CD4-positive, alpha-beta T cell treated with Interleukin-2 at 100 ng/mL for 4 hours (primary cell): ENCODE measurements around the gene CHST11.

ENCODE experiments used
- DNase-seq: peaks from one replicate; pipeline ENCODE4 v3.0.0-alpha.2; 2020; ENCODE audit warnings: low spot score

The CHST11 gene

DNA sequence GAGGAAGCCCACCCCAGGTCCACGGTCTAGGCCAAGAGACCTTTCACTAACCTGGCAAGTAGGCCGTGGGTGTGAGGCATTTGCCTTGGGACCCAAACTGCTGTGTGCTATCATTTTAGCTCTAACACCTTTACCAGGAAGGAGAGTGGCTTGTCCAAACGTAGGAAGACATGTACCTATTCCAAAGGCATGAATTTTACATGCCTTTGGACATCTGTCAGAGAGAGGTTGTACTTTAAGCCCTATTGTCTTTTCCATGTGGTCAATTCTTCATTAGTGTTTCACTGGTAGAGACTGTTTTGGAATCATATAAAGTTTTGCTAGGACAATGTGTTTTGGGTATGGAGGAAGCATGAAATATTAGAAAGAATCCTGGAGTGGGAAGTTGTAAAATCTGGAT lies 352.5 kb downstream of the CHST11 start:
- no peak for DNase-seq

DNA sequence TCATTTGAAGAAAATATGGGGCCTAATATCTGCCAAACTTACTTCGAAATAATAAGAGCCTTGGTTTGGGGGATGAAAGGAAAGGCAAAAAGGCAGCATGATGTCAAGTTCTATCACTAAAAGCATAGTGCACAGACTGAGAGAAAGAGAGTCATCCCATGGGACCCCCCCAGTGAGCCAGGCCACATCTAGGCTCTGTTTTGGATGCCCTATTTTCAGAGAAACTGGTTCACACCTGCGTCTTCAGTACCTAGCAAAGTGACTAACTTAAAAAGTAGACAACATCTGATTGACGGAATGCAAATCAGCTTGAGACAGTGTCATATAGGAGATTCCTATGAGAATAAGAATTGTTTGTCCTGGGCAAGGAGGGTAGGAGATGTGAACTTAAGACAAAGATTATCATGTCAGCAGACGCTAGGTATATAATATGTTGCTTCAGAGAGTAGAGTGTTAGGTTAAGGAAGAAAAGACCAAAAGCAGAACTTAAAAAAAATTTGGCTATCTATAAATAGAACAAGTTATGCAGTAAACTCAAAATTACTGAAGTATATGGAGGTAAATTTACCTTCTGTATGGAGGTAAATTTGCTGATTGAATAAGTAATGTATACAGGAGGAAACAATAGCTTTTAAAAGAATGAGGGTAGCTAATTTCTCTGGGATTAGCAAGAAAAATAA lies 353.1 kb downstream of the CHST11 start:
- no peak for DNase-seq
